Stimulated activated CD4-positive, alpha-beta T cell treated with anti-CD3 and anti-CD28 coated beads, Interleukin-2, amount 100 ng/mL, for 24 hours (primary cell): ENCODE results near the gene ZBED5.
"Not testable (repeated sequence)": the region's sequence is repeated elsewhere in the genome, so short reads cannot be mapped to it uniquely, and the experiment has no call there.

Experiments
- DNase-seq, 2 donors: peaks; one replicate each; pipeline ENCODE4 v3.0.0-alpha.2; 2020

Gene ZBED5

GRCh38 chr11:10857709-10858438 is at the start of gene ZBED5:
TSS of gene ZBED5 (minus strand) at chr11:10858053. CDS start at chr11:10854945, 3,108 bp downstream.
- DNase-seq = peak; percentile 94 to 95

- no peak for DNase-seq
These were observed 48.7 kb upstream of the ZBED5 start for GRCh38 chr11:10906521-10906920.

- no peak for DNase-seq
These were observed 44.6 kb upstream of the ZBED5 start for GRCh38 chr11:10902301-10903063.

GRCh38 chr11:10900681-10901415 is 43.0 kb upstream of the ZBED5 start:
- DNase-seq = no peak

GRCh38 chr11:10899121-10899830 is 41.4 kb upstream of the ZBED5 start:
- peak in 1 of 2 donors; percentile 25 for DNase-seq

GRCh38 chr11:10898763-10899025 is 40.8 kb upstream of the ZBED5 start:
- DNase-seq = no peak

- no peak for DNase-seq
These were observed 40.3 kb upstream of the ZBED5 start for GRCh38 chr11:10898003-10898762.

GRCh38 chr11:10897150-10897549 is 39.3 kb upstream of the ZBED5 start:
- DNase-seq = no peak

GRCh38 chr11:10896493-10896892 is 38.6 kb upstream of the ZBED5 start:
- DNase-seq = no peak

- no peak for DNase-seq
These were observed 37.4 kb upstream of the ZBED5 start for GRCh38 chr11:10895285-10895684.

GRCh38 chr11:10894666-10895065 is 36.8 kb upstream of the ZBED5 start:
- DNase-seq = no peak

- DNase-seq = no peak
These were observed 35.9 kb upstream of the ZBED5 start for GRCh38 chr11:10893714-10894151.

- DNase-seq = no peak
These were observed 34.4 kb upstream of the ZBED5 start for GRCh38 chr11:10892250-10892649.

GRCh38 chr11:10891151-10891720 is 33.4 kb upstream of the ZBED5 start:
- DNase-seq = no peak

GRCh38 chr11:10890083-10890482 is 32.2 kb upstream of the ZBED5 start:
- DNase-seq = not testable (repeated sequence)

- DNase-seq = no peak
These were observed 29.5 kb upstream of the ZBED5 start for GRCh38 chr11:10887307-10887706.

- no peak for DNase-seq
These were observed 28.9 kb upstream of the ZBED5 start for GRCh38 chr11:10886652-10887250.

GRCh38 chr11:10885703-10886363 is 28.0 kb upstream of the ZBED5 start:
- DNase-seq = no peak

- DNase-seq = not testable (repeated sequence)
These were observed 26.4 kb upstream of the ZBED5 start for GRCh38 chr11:10884292-10884691.

GRCh38 chr11:10881892-10882291 is 24.0 kb upstream of the ZBED5 start:
- DNase-seq = no peak
